ENCODE data around the gene ALDOB.

ALDOB gene

GRCh38 chr9:101398068-101398929, 37.3 kb downstream of the ALDOB start, which contains the start of the genes MRPL50 and ZNF189:
Gene MRPL50 (minus strand): TSS chr9:101398618. CDS start chr9:101398592, 26 bp downstream.
Gene ZNF189 (plus strand): TSS chr9:101398851. CDS start chr9:101399157, 306 bp downstream.
- H3K36me3 ChIP-seq (ENCODE audit: control insufficient read depth in 2 of 2, insufficient read depth in 1 of 2, low read length in 2 of 2): peaks cover 20 to 68% of the 10 kb centered on the region in 2 experiments
- peak within 1 kb of the TSS; percentile 84 for H3K4me3 ChIP-seq (ENCODE audit: low read depth, low read length)
- CTCF ChIA-PET: interaction anchor here (0.6 to 2.3 kb wide), 4 partner anchors 10 to 131 kb away, joined by 3 to 16 read pairs (median 5); no protein-coding TSS in a partner anchor
- no peaks in the 10 kb centered on the region for H3K4me1 ChIP-seq (ENCODE audit: control insufficient read depth, insufficient read depth, low read length)
- H3K9me3 ChIP-seq (ENCODE audit: control insufficient read depth, insufficient read depth, low read depth, low read length): no peaks in the 10 kb centered on the region
- POLR2A ChIA-PET: interaction anchor here (0.8 to 1.7 kb wide), 9 partner anchors 10 to 140 kb away, joined by 3 to 17 read pairs (median 5); partner anchors contain the start of gene RNF20
- H3K27ac ChIP-seq (ENCODE audit: extremely low read depth, low read depth, low read length): peak within 1 kb of the TSS; percentile 59; the same call in 1 of the 2 replicates
- TF ChIP-seq ZNF274 (IDR thresholded peaks at IDR 0.05; ENCODE audit: low read length) (no peak), ZNF274 (tag by site-specific recombination; IDR thresholded peaks at IDR 0.05; ENCODE audit: borderline replicate concordance) (no peak), ZNF660 (tag by site-specific recombination; IDR thresholded peaks at IDR 0.05) (no peak), SP2 (tag by site-specific recombination; IDR thresholded peaks at IDR 0.05) (peak; percentile 79), ZFP37 (tag by site-specific recombination; IDR thresholded peaks at IDR 0.05) (0 out of 2 replicates have a peak, but pooled peaks have one; percentile 49), REPIN1 (tag by site-specific recombination; IDR thresholded peaks at IDR 0.05; ENCODE audit: low read depth) (no peak), ZFP69B (tag by site-specific recombination; IDR thresholded peaks at IDR 0.05) (no peak), ZNF843 (tag by site-specific recombination; IDR thresholded peaks at IDR 0.05) (no peak), ZSCAN5A (tag by site-specific recombination; IDR thresholded peaks at IDR 0.05) (no peak), ZNF513 (tag by site-specific recombination; IDR thresholded peaks at IDR 0.05) (no peak), EGR2 (tag by site-specific recombination; IDR thresholded peaks at IDR 0.05; ENCODE audit: low read depth) (0 out of 2 replicates have a peak, but pooled peaks have one; percentile 26), SCRT1 (tag by site-specific recombination; IDR thresholded peaks at IDR 0.05; ENCODE audit: borderline replicate concordance) (no peak), ZNF155 (tag by site-specific recombination; IDR thresholded peaks at IDR 0.05) (no peak), KLF8 (tag by site-specific recombination; IDR thresholded peaks at IDR 0.05) (no peak), ZNF600 (tag by site-specific recombination; IDR thresholded peaks at IDR 0.05) (0 out of 2 replicates have a peak, but pooled peaks have one; percentile 21), ZNF645 (tag by site-specific recombination; IDR thresholded peaks at IDR 0.05) (no peak), ZNF354C (tag by site-specific recombination; IDR thresholded peaks at IDR 0.05; ENCODE audit: borderline replicate concordance, low read depth) (no peak), ZBTB20 (tag by site-specific recombination; IDR thresholded peaks at IDR 0.05) (0 out of 2 replicates have a peak, but pooled peaks have one; percentile 35), MZF1 (tag by site-specific recombination; IDR thresholded peaks at IDR 0.05; ENCODE audit: borderline replicate concordance) (no peak), AEBP2 (tag by site-specific recombination; IDR thresholded peaks at IDR 0.05; ENCODE audit: borderline replicate concordance) (no peak), ZBTB11 (tag by site-specific recombination; conservative IDR thresholded peaks at IDR 0.05; ENCODE audit: low read depth) (peak; percentile 65), KLF1 (tag by site-specific recombination; IDR thresholded peaks at IDR 0.05) (no peak), CTCF (tag by site-specific recombination; IDR thresholded peaks at IDR 0.05) (no peak), ZNF426 (tag by site-specific recombination; IDR thresholded peaks at IDR 0.05) (no peak), ZFP41 (tag by site-specific recombination; IDR thresholded peaks at IDR 0.05; ENCODE audit: borderline replicate concordance) (no peak), ZBTB1 (tag by site-specific recombination; IDR thresholded peaks at IDR 0.05) (no peak)

All from HEK293 (cell line).